OCI-LY3 (cell line): Measurements from ENCODE around the gene ART1.
"Not testable (repeated sequence)": the region's sequence is repeated elsewhere in the genome, so short reads cannot be mapped to it uniquely, and the experiment has no call there.

Source experiments
- H2AFZ ChIP-seq: fragments of 200-600, 300-600 bp; shearing (Covaris generic); 2 replicates; pipeline ENCODE4 v1.6.0; 2014; ENCODE audit warnings: antibody characterized with exemption, low read depth, low read length
- H3K27ac ChIP-seq: fragments of 200-600, 300-600 bp; sonication (generic); 2 replicates; pipeline ENCODE4 v1.5.1; 2014; ENCODE audit warnings: mild to moderate bottlenecking, low read length, moderate library complexity, mixed read lengths
- H3K27me3 ChIP-seq: fragments of 200-600, 300-600 bp; sonication (generic); 2 replicates; pipeline ENCODE4 v1.6.1; 2014; ENCODE audit warnings: low read depth, low read length, mixed read lengths
- H3K36me3 ChIP-seq: fragments of 200-600, 300-600 bp; sonication (generic); replicated peaks from 2 replicates; pipeline ENCODE3; 2014; ENCODE audit warnings: low read depth, low read length, mixed read lengths
- H3K4me1 ChIP-seq: fragments of 300-600, 200-600 bp; sonication (generic); 2 replicates; pipeline ENCODE4 v1.6.1; 2014; ENCODE audit warnings: low read length, mixed read lengths
- H3K4me2 ChIP-seq: fragments of 200-600, 300-600 bp; sonication (generic); 2 replicates; pipeline ENCODE4 v1.6.1; 2014; ENCODE audit warnings: low read length, mixed read lengths
- H3K4me3 ChIP-seq: fragments of 300-600, 200-600 bp; sonication (generic); 2 replicates; pipeline ENCODE4 v1.5.1; 2014; ENCODE audit warnings: antibody characterized with exemption, mild to moderate bottlenecking, low read length, moderate library complexity
- H3K79me2 ChIP-seq: fragments of 300-600, 200-600 bp; shearing (Covaris generic); 2 replicates; pipeline ENCODE4 v1.6.1; 2014; ENCODE audit warnings: mild to moderate bottlenecking, low read length, mixed read lengths
- H3K9ac ChIP-seq: fragments of 300-600, 200-600 bp; shearing (Covaris generic); 2 replicates; pipeline ENCODE4 v1.6.0; 2014; ENCODE audit warnings: mild to moderate bottlenecking, low read length, moderate library complexity
- H3K9me3 ChIP-seq: fragments of 200-600, 300-600 bp; shearing (Covaris generic); 2 replicates; pipeline ENCODE4 v1.6.1; 2014; ENCODE audit warnings: low read length, mixed read lengths; ENCODE audit not compliant: insufficient read depth
- H4K20me1 ChIP-seq: fragments of 200-600, 300-600 bp; sonication (generic); 2 replicates; pipeline ENCODE4 v1.6.1; 2016; ENCODE audit warnings: low read length, mixed read lengths; ENCODE audit not compliant: insufficient read depth
- EZH2phosphoT487 ChIP-seq: fragments of 200-600 bp; shearing (Covaris generic); IDR thresholded peaks from 2 replicates; pipeline ENCODE4 v1.6.1; 2018; ENCODE audit warnings: antibody characterized with exemption, mixed run types, low read depth
- TF ChIP-seq, protein P1 (sequence below): fragments of 200-600, 300-600 bp; sonication (generic); IDR thresholded peaks from 2 replicates; pipeline ENCODE4 v1.5.1; 2014; ENCODE audit warnings: antibody characterized with exemption, low read length, low read depth

ART1 gene, protein sequence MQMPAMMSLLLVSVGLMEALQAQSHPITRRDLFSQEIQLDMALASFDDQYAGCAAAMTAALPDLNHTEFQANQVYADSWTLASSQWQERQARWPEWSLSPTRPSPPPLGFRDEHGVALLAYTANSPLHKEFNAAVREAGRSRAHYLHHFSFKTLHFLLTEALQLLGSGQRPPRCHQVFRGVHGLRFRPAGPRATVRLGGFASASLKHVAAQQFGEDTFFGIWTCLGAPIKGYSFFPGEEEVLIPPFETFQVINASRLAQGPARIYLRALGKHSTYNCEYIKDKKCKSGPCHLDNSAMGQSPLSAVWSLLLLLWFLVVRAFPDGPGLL

DNA sequence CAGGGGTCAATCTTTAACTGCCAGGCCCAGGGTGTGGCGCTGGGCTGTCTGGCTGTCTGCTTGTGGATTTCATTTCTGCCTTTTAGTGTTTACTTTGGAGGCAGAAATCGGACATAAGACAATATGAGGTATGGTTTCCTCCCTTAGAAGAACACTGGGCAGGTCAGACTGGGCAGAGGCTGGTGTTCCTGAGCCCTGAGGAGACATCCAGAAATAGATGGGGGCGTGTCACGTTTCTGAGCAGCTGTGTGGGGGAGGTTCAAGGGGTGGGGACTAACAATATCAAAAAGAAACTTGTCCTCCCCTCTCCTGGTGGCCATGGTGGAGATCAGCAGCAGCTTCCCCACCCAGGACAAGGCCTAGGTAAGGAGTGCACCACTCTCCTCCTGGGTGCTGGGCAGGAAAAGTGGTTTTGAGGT lies at the start of gene ART1:
TSS of gene ART1 (plus strand) at position 312 of the 419 bp plus-strand sequence. CDS start 14,086 bp downstream, outside the sequence.
- no peak within 1 kb of the TSS for H2AFZ ChIP-seq
- H4K20me1 ChIP-seq, result no peaks in the 10 kb centered on the region
- H3K9me3 ChIP-seq, result no peaks in the 10 kb centered on the region
- TF ChIP-seq, protein P1, sequence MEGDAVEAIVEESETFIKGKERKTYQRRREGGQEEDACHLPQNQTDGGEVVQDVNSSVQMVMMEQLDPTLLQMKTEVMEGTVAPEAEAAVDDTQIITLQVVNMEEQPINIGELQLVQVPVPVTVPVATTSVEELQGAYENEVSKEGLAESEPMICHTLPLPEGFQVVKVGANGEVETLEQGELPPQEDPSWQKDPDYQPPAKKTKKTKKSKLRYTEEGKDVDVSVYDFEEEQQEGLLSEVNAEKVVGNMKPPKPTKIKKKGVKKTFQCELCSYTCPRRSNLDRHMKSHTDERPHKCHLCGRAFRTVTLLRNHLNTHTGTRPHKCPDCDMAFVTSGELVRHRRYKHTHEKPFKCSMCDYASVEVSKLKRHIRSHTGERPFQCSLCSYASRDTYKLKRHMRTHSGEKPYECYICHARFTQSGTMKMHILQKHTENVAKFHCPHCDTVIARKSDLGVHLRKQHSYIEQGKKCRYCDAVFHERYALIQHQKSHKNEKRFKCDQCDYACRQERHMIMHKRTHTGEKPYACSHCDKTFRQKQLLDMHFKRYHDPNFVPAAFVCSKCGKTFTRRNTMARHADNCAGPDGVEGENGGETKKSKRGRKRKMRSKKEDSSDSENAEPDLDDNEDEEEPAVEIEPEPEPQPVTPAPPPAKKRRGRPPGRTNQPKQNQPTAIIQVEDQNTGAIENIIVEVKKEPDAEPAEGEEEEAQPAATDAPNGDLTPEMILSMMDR, result no peak
- no peak for TF ChIP-seq EZH2phosphoT487
- no peak within 1 kb of the TSS for H3K27ac ChIP-seq
- H3K4me1 ChIP-seq, result no peaks in the 10 kb centered on the region
- no peak within 1 kb of the TSS for H3K9ac ChIP-seq
- no peaks in the 10 kb centered on the region for H3K36me3 ChIP-seq
- no peak within 1 kb of the TSS for H3K4me3 ChIP-seq
- no peak within 1 kb of the TSS for H3K4me2 ChIP-seq
- no peaks in the 10 kb centered on the region for H3K27me3 ChIP-seq
- no peaks in the 10 kb centered on the region for H3K79me2 ChIP-seq

DNA sequence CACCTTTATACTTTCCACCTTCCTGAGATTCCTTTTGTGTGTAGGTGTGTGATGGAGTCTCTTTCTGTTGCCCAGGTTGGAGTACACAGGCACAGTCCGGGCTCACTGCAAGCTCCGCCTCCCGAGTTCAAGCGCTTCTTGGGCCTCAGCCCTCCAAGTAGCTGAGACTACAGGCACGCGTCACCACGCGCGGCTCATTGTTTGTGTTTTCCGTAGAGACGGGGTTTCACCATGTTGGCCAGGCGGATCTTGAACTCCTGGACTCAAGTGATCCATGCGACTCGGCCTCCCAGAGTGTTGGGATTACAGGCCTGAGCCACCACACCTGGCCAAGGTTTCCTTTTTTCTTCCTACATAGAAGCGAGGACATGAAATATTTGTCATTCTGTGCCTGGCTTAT lies 47.2 kb upstream of the ART1 start:
- H3K27ac ChIP-seq, H2AFZ ChIP-seq, H3K79me2 ChIP-seq, H3K9me3 ChIP-seq, H3K9ac ChIP-seq, H3K4me3 ChIP-seq, H4K20me1 ChIP-seq, H3K4me1 ChIP-seq, H3K36me3 ChIP-seq, H3K27me3 ChIP-seq, H3K4me2 ChIP-seq: not testable (repeated sequence)

DNA sequence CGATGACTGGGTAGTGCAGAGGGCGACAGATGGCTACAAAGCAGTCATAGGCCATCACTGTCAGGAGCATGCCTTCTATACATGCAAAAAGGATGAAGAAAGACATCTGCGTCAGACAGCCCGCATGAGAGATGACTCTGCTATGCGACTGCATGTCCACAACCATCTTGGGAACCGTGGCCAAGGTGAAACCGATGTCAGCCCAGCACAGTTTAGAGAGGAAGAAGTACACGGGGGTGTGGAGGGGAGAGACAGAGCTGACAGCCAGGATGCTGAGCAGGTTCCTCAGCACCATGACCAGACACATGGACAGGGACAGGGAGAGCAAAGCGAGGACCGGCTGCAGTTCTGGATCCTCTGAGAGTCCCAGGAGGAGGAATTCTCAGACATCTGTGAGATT lies 44.7 kb upstream of the ART1 start:
- H4K20me1 ChIP-seq, H3K79me2 ChIP-seq, H3K9me3 ChIP-seq, H2AFZ ChIP-seq, H3K4me1 ChIP-seq, H3K27ac ChIP-seq, H3K27me3 ChIP-seq, H3K36me3 ChIP-seq, H3K4me3 ChIP-seq, H3K9ac ChIP-seq, H3K4me2 ChIP-seq: not testable (repeated sequence)

DNA sequence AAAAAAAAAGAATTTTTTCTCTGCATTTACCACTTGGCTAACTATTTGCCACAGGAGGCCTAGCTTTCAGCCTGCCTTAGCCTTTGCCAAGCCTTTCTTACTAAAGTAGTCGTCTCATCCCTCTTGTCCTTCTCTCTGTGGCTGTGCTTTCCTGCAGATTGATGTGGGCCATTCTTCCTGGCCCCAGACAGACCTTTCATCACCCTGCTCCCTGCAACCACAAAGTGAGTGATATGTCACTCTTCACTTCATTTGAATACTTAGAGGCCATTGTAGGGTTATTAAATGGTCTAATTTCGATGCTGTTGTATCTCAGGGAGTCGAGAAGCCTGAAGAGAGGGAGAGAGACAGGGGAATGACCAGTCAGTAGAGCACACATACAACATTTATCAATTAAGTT lies 40.8 kb upstream of the ART1 start:
- Histone ChIP-seq H3K79me2 (no peaks in the 10 kb centered on the region), H3K9me3 (no peaks in the 10 kb centered on the region), H4K20me1 (no peaks in the 10 kb centered on the region), H3K9ac (no peak overlapping the region), H2AFZ (no peak overlapping the region), H3K36me3 (no peaks in the 10 kb centered on the region), H3K4me1 (no peaks in the 10 kb centered on the region), H3K27ac (no peak overlapping the region), H3K27me3 (no peaks in the 10 kb centered on the region), H3K4me2 (no peak overlapping the region), H3K4me3 (no peak overlapping the region)
- TF ChIP-seq, protein P1, result no peak
- TF ChIP-seq EZH2phosphoT487, result no peak

DNA sequence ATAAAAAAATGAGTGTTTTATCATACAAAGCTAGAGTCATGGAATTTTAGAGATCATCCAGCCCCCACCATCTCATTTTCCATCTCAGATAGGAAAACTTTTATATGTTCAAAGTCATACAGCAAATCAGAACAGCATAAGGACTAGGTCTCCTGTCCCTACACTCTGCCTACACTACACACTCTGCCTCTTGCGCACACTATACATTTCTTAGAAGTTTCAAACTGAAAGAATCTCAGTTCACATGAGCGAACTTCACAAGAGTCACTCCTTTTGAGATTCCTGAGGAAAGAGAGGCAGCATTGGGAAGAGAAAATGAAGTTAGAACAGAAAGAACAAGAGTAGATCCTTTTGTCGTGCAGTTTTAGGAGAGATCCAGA lies 39.7 kb upstream of the ART1 start:
- no peak overlapping the region for H3K4me3 ChIP-seq

More for the DNA sequence above, 39.7 kb upstream of the ART1 start:
- Histone ChIP-seq H3K4me1 (no peaks in the 10 kb centered on the region), H2AFZ (no peak overlapping the region), H3K36me3 (no peaks in the 10 kb centered on the region), H3K9ac (no peak overlapping the region), H3K4me2 (no peak overlapping the region), H3K27ac (no peak overlapping the region), H3K79me2 (no peaks in the 10 kb centered on the region), H3K27me3 (no peaks in the 10 kb centered on the region), H4K20me1 (no peaks in the 10 kb centered on the region), H3K9me3 (no peaks in the 10 kb centered on the region)
- no peak for TF ChIP-seq EZH2phosphoT487
- TF ChIP-seq, protein P1, result no peak
